ENCODE data around the gene TUBGCP5. TPM values are rescaled to one million over a fixed set of nuclear protein-coding genes. Genes with fewer than 3 reads are reported as not detected.

The TUBGCP5 gene
- total RNA-seq, 1 experiment from 2014 or later, result 18.8 TPM

DNA sequence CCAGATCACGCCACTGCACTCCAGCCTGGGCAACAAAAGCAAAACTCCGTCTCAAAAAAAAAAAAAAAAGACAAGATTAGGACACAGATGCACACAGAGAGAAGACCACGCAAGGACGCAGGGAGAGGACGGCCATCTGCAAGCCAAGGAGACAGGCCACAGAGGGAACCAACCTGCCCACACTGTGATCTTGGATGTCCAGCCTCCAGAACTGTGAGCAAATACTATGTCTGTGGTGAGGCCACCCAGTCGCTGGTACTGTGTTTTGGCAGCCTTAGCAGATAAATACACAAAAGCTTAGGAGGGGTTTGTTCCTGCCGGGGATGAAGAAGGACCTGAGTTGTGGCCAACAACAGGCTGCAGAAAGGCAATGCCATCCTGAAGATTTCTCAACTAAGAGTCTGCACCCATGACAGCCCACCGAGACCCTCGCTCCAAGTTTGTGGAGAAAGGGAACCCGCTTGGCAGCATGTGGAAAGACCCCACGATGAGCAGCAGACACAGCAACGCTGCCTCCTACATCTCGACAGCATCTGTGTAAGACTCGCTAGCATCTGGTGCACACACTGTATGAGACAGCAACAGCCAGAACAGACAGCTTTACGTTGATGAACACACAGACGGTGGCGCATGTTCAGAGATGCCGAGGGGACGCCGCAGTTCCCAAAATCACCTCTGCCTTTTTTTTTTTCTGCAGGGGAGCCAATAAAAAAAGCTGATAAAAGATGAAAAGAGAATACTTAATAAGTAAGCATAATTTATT is 72.9 kb downstream of the TUBGCP5 start:
- CTCF ChIA-PET, result interaction anchor here (1.2 kb wide), 1 partner anchor 14 kb away, joined by 3 read pairs; no protein-coding TSS in a partner anchor
- TF ChIP-seq ZNF263 (CRISPR knock-in tag; IDR thresholded peaks at IDR 0.05; ENCODE audit: low read depth) (no peak), EMX1 (CRISPR knock-in tag; IDR thresholded peaks at IDR 0.05) (no peak), ZNF317 (CRISPR knock-in tag; IDR thresholded peaks at IDR 0.05; ENCODE audit: borderline replicate concordance, low read depth) (no peak)
- TF ChIP-seq, protein P1, sequence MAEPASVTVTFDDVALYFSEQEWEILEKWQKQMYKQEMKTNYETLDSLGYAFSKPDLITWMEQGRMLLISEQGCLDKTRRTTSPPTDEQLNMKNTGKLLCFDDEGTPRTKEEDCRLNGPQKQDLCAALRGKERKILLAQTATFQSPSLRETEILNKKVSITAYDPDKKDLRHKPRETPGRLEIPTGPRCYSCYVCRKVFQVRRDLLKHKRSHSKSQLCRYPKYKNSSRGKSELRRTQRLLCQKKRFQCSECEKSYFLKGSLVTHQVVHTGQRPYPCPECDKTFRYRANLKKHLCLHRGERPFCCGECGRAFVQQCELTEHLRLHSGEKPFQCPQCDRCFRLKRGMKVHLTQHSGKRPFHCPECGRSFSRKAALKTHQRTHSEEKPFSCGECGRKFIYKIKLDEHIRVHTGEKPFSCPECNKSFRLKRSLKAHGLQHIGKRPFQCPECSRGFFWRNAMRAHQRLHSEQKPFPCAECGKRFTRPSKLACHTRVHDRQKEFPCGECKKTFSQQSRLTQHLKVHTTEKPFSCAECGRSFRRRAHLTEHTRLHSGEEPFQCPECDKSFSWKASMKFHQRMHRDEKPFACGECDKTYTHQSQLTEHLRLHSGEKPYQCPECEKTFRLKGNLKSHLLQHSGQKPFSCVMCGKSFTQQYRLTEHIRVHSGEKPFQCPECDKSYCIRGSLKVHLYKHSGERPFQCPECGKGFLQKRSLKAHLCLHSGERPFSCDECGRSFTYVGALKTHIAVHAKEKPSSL (CRISPR knock-in tag; conservative IDR thresholded peaks at IDR 0.05), result no peak
- no peak for ATAC-seq
- DNase-seq (ENCODE audit: low spot score), result no peak
- Mint-ChIP-seq H3K27ac (no peak overlapping the region), H3K4me1 (peaks cover 18% of the 10 kb centered on the region), H3K4me3 (no peak overlapping the region), H3K27me3 (ENCODE audit: low read depth) (no peaks in the 10 kb centered on the region; the same call in 1 of the 2 replicates), H3K36me3 (peaks cover 11% of the 10 kb centered on the region), H3K9me3 (peaks cover 18% of the 10 kb centered on the region)
- POLR2A ChIA-PET, result no interaction called here

DNA sequence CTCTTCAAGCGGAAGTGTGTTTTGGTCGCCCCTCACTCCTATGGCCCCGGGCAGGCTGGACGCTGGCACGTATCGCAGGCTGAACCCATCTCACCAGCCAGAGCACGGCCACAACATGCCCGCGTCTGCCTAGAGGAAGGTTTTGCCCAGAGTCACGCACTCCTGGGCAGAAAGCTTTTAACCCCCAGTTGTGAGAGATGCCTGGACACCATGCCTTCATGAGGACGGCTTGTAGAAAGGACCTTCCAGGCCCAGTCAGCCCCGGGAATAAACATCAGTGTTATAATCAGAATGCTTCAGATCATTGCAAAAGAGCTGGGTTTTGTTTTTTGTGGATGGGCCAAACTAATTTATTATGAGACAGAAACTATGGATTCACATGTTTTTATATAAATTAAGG is 75.7 kb downstream of the TUBGCP5 start:
- POLR2A ChIA-PET, result interaction anchor here (0.7 kb wide), 1 partner anchor 16 kb away, joined by 3 read pairs; no protein-coding TSS in a partner anchor
- ATAC-seq (no peak), DNase-seq (ENCODE audit: low spot score) (no peak)
- Mint-ChIP-seq H3K27ac (no peak overlapping the region; the same call in 1 of the 2 replicates), H3K4me3 (no peak overlapping the region), H3K4me1 (peaks cover 9% of the 10 kb centered on the region), H3K36me3 (peaks cover 3% of the 10 kb centered on the region; the same call in 1 of the 2 replicates), H3K9me3 (0 out of 2 replicates have a peak, but pooled peaks cover 4% of the 10 kb centered on the region), H3K27me3 (ENCODE audit: low read depth) (no peaks in the 10 kb centered on the region; the same call in 1 of the 2 replicates)
- no peak for TF ChIP-seq RELA (CRISPR knock-in tag; IDR thresholded peaks at IDR 0.05; ENCODE audit: borderline replicate concordance)
- TF ChIP-seq SOX15 (CRISPR knock-in tag; IDR thresholded peaks at IDR 0.05), result no peak
- CTCF ChIA-PET, result interaction anchor here (0.6 kb wide), 1 partner anchor 72 kb away, joined by 3 read pairs; no protein-coding TSS in a partner anchor

DNA sequence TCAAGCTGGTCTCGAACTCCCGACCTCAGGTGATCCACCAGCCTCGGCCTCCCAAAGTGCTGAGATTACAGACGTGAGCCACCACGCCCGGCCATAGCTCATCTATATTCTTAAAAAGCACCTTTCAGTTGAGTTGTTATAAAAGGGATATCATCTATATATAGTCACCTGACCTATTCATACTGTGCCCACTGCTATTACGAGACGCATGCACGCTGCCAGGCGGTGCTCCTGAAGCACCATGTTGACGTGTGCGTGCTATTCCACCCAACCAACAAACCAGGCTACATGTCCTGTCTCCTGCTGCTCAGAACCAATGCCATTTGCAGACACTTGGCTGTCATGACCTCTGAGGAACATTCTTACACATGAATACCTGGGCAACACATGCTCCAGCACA is 76.8 kb downstream of the TUBGCP5 start:
- POLR2A ChIA-PET, result interaction anchor here (0.7 kb wide), 1 partner anchor 10 kb away, joined by 3 read pairs; no protein-coding TSS in a partner anchor

DNA sequence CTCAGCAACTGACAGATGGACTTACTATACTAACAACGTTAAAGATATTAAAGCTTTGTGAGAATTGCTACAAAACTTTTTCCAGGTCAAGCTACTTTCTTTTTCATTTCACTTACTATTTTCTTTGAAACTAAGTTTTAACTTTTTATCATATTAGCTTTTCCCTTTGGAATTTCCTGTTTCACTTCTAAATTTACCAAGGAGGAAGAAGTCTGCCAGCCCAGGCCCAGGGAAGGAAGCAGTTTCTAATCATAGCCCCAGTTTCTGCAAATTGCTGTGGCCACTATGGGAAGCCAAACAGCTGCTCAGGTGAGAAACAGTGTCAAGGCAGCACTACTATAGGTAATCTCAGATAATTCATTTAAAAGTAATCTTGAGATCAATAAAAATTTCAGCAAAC is 77.6 kb downstream of the TUBGCP5 start:
- H3K27ac Mint-ChIP-seq, result no peak overlapping the region
- ATAC-seq, result no peak
- TF ChIP-seq, protein P2, sequence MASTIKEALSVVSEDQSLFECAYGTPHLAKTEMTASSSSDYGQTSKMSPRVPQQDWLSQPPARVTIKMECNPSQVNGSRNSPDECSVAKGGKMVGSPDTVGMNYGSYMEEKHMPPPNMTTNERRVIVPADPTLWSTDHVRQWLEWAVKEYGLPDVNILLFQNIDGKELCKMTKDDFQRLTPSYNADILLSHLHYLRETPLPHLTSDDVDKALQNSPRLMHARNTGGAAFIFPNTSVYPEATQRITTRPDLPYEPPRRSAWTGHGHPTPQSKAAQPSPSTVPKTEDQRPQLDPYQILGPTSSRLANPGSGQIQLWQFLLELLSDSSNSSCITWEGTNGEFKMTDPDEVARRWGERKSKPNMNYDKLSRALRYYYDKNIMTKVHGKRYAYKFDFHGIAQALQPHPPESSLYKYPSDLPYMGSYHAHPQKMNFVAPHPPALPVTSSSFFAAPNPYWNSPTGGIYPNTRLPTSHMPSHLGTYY (CRISPR knock-in tag; IDR thresholded peaks at IDR 0.05), result no peak
- TF ChIP-seq TP53 (CRISPR knock-in tag; IDR thresholded peaks at IDR 0.05) (no peak), TEAD1 (CRISPR knock-in tag; IDR thresholded peaks at IDR 0.05) (no peak), MXD4 (CRISPR knock-in tag; IDR thresholded peaks at IDR 0.05; ENCODE audit: borderline replicate concordance) (no peak), IRF2 (CRISPR knock-in tag; IDR thresholded peaks at IDR 0.05; ENCODE audit: borderline replicate concordance, low read depth) (no peak), SP1 (CRISPR knock-in tag; conservative IDR thresholded peaks at IDR 0.05) (no peak), NFATC4 (CRISPR knock-in tag; IDR thresholded peaks at IDR 0.05) (no peak), ZNF317 (CRISPR knock-in tag; IDR thresholded peaks at IDR 0.05; ENCODE audit: borderline replicate concordance, low read depth) (no peak)
- TF ChIP-seq, protein P3, sequence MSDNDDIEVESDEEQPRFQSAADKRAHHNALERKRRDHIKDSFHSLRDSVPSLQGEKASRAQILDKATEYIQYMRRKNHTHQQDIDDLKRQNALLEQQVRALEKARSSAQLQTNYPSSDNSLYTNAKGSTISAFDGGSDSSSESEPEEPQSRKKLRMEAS (CRISPR knock-in tag; IDR thresholded peaks at IDR 0.05), result no peak
- DNase-seq (ENCODE audit: low spot score), result no peak
- ChIA-PET CTCF (no interaction called here), POLR2A (no interaction called here)
- peaks cover 3% of the 10 kb centered on the region; the same call in 1 of the 2 replicates for H3K36me3 Mint-ChIP-seq
- H3K4me3 Mint-ChIP-seq, result no peak overlapping the region
- peaks cover 5% of the 10 kb centered on the region for H3K4me1 Mint-ChIP-seq
- 0 out of 2 replicates have a peak, but pooled peaks cover 4% of the 10 kb centered on the region for H3K9me3 Mint-ChIP-seq
- no peaks in the 10 kb centered on the region; the same call in none of the 2 replicates for H3K27me3 Mint-ChIP-seq (ENCODE audit: low read depth)

More for the DNA sequence above, 76.8 kb downstream of the TUBGCP5 start:
- ATAC-seq, result no peak
- Mint-ChIP-seq H3K27ac (no peak overlapping the region), H3K27me3 (ENCODE audit: low read depth) (no peaks in the 10 kb centered on the region; the same call in none of the 2 replicates), H3K9me3 (0 out of 2 replicates have a peak, but pooled peaks cover 4% of the 10 kb centered on the region), H3K4me3 (no peak overlapping the region), H3K4me1 (peaks cover 5% of the 10 kb centered on the region), H3K36me3 (peaks cover 3% of the 10 kb centered on the region; the same call in 1 of the 2 replicates)
- TF ChIP-seq ZNF671 (CRISPR knock-in tag; IDR thresholded peaks at IDR 0.05), result no peak
- TF ChIP-seq, protein P4, sequence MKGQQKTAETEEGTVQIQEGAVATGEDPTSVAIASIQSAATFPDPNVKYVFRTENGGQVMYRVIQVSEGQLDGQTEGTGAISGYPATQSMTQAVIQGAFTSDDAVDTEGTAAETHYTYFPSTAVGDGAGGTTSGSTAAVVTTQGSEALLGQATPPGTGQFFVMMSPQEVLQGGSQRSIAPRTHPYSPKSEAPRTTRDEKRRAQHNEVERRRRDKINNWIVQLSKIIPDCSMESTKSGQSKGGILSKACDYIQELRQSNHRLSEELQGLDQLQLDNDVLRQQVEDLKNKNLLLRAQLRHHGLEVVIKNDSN (CRISPR knock-in tag; IDR thresholded peaks at IDR 0.05), result no peak
- TF ChIP-seq ATF1 (CRISPR knock-in tag; IDR thresholded peaks at IDR 0.05), result no peak
- TF ChIP-seq MXD4 (CRISPR knock-in tag; IDR thresholded peaks at IDR 0.05; ENCODE audit: borderline replicate concordance), result no peak
- no peak for TF ChIP-seq ZNF219 (CRISPR knock-in tag; IDR thresholded peaks at IDR 0.05; ENCODE audit: borderline replicate concordance)
- TF ChIP-seq KAT7 (CRISPR knock-in tag; IDR thresholded peaks at IDR 0.05; ENCODE audit: borderline replicate concordance), result no peak
- no peak for DNase-seq (ENCODE audit: low spot score)
- CTCF ChIA-PET, result no interaction called here

Data from WTC11 (cell line).